GM18951 (cell line): ENCODE data around the gene TNPO2.

Experiments used
- POLR2A ChIP-seq: IDR thresholded peaks from 4 replicates; pipeline ENCODE4 v1.6.1; 2011; ENCODE audit warnings: mild to moderate bottlenecking; ENCODE audit not compliant: insufficient read length, insufficient read depth; ENCODE audit errors: extremely low read depth
- in situ Hi-C: fragments of 300-500 bp; cut with MboI; formaldehyde crosslinking; loops from one replicate; pipeline ENCODE4 v1.12.0; 2022; ENCODE audit warnings: low sequenced_read_pairs, mixed read lengths, inconsistent platforms; ENCODE audit not compliant: unreplicated experiment

The TNPO2 gene

GRCh38 chr19:12670159-12670928 lies 53.4 kb downstream of the TNPO2 start:
- TF ChIP-seq POLR2A: no peak
- in situ Hi-C loops: loop anchor here (5.0 kb wide), 1 partner anchor 103 kb away; no protein-coding TSS in a partner anchor

- in situ Hi-C loops: loop anchor here (5.0 kb wide), 1 partner anchor 102 kb away; no protein-coding TSS in a partner anchor
- peak; percentile 62 for TF ChIP-seq POLR2A
These were observed 54.2 kb downstream of the TNPO2 start for GRCh38 chr19:12669270-12670158.

- in situ Hi-C loops: no loop called here
- no peak for TF ChIP-seq POLR2A
These were observed 54.8 kb downstream of the TNPO2 start for GRCh38 chr19:12668932-12669269.

- no peak for TF ChIP-seq POLR2A
- in situ Hi-C loops: no loop called here
These were observed 55.4 kb downstream of the TNPO2 start for GRCh38 chr19:12668346-12668745.

GRCh38 chr19:12667731-12668302 lies 55.9 kb downstream of the TNPO2 start:
- TF ChIP-seq POLR2A: no peak
- in situ Hi-C loops: no loop called here

- in situ Hi-C loops: no loop called here
- peak; percentile 82 for TF ChIP-seq POLR2A
These were observed 57.3 kb downstream of the TNPO2 start, which contains the start of the genes MAN2B1 and WDR83 for GRCh38 chr19:12666265-12667048. Gene MAN2B1, minus strand, starts transcription at chr19:12666742. Its CDS starts 41 bp downstream, at chr19:12666701. Gene WDR83, plus strand, starts transcription at chr19:12666807. Its CDS starts 2,984 bp downstream, at chr19:12669791.

- in situ Hi-C loops: no loop called here
- peak; percentile 14 for TF ChIP-seq POLR2A
These were observed 58.0 kb downstream of the TNPO2 start for GRCh38 chr19:12665671-12666264.

- TF ChIP-seq POLR2A: peak; percentile 55
- in situ Hi-C loops: no loop called here
These were observed 58.5 kb downstream of the TNPO2 start for GRCh38 chr19:12665281-12665573.

GRCh38 chr19:12664406-12665280 lies 59.1 kb downstream of the TNPO2 start:
- TF ChIP-seq POLR2A: no peak

GRCh38 chr19:12660980-12661379 lies 62.8 kb downstream of the TNPO2 start:
- TF ChIP-seq POLR2A: peak; percentile 17
- in situ Hi-C loops: no loop called here

More at GRCh38 chr19:12664406-12665280, 59.1 kb downstream of the TNPO2 start:
- in situ Hi-C loops: no loop called here

GRCh38 chr19:12657966-12658365 lies 65.8 kb downstream of the TNPO2 start:
- no peak for TF ChIP-seq POLR2A
- in situ Hi-C loops: no loop called here
